AG09309 (cell line): ENCODE results near the gene FOXM1.
A peak's percentile ranks its signal among the peaks of the same experiment; 100 is the strongest.

Source experiments
- DNase-seq: peaks from one replicate; pipeline ENCODE4 v3.0.0-alpha.2; 2010; ENCODE audit warnings: low read depth
- H3K4me3 ChIP-seq: 2 replicates; pipeline ENCODE4 v1.5.1; 2011; ENCODE audit warnings: mild to moderate bottlenecking, low read depth, low read length, moderate library complexity; ENCODE audit not compliant: control insufficient read depth
- CTCF ChIP-seq: IDR thresholded peaks from 2 replicates; pipeline ENCODE4 v1.5.1; 2011; ENCODE audit warnings: mild to moderate bottlenecking, low read depth, low read length, inconsistent platforms; ENCODE audit not compliant: insufficient read depth, control insufficient read depth; ENCODE audit errors: missing control alignments

Gene FOXM1

GRCh38 chr12:2893007-2893406, 16.0 kb upstream of the FOXM1 start:
- peak; percentile 86 for DNase-seq
- peak overlapping the region; percentile 89 for H3K4me3 ChIP-seq
- no peak for TF ChIP-seq CTCF

GRCh38 chr12:2892246-2892645, 15.3 kb upstream of the FOXM1 start:
- TF ChIP-seq CTCF, result no peak
- H3K4me3 ChIP-seq, result peak overlapping the region; percentile 89
- DNase-seq, result no peak

- no peak for TF ChIP-seq CTCF
- no peak for DNase-seq
- H3K4me3 ChIP-seq, result peak overlapping the region; percentile 89
Observed at GRCh38 chr12:2891240-2892053, 14.5 kb upstream of the FOXM1 start.

GRCh38 chr12:2890388-2891239, 13.6 kb upstream of the FOXM1 start, which contains the start of gene TULP3:
TULP3 (plus strand) TSS chr12:2890891; CDS start chr12:2890948, 57 bp downstream.
- TF ChIP-seq CTCF, result peak; percentile 6
- DNase-seq, result peak; percentile 87
- H3K4me3 ChIP-seq, result peak within 1 kb of the TSS; percentile 89

GRCh38 chr12:2890001-2890387, 13.0 kb upstream of the FOXM1 start:
- no peak for TF ChIP-seq CTCF
- H3K4me3 ChIP-seq, result peak overlapping the region; percentile 53
- DNase-seq, result no peak

- no peak overlapping the region for H3K4me3 ChIP-seq
- no peak for DNase-seq
- no peak for TF ChIP-seq CTCF
Observed at GRCh38 chr12:2886768-2887450, 9.9 kb upstream of the FOXM1 start.
